Activated CD8-positive, alpha-beta memory T cell treated with anti-CD3 and anti-CD28 coated beads for 4 hours (primary cell): ENCODE measurements around the gene RAVER2.

Experiments
- DNase-seq, 2 donors: peaks; one replicate each; pipeline ENCODE4 v3.0.0-alpha.2; 2020; ENCODE audit warnings: low read depth in 2 of 2

RAVER2 gene

GRCh38 chr1:64877151-64877550, 132.3 kb downstream of the RAVER2 start:
- no peak for DNase-seq

DNA sequence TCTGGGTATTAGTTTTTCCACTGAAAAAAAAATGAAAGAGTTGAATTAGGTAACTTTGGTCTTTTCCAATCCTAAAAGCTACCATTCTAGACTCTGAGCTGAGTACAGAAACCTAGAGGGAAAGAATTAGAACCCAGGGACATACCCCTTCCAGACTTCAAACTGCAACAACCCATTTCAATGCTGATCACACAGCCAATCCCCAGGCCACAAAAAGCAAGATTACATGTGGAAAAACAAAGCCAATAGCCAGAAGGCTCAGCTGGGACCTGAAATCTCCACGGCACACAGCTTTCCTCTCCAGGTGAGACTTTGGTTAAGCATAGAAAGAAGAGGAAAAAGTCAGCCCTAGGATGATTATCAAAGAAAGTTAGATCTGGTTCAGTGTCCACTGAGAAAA, 132.7 kb downstream of the RAVER2 start:
- no peak for DNase-seq

- no peak for DNase-seq
Observed at GRCh38 chr1:64878090-64878489, 133.2 kb downstream of the RAVER2 start.

- no peak for DNase-seq
Observed at GRCh38 chr1:64878931-64879611, 134.2 kb downstream of the RAVER2 start.

DNA sequence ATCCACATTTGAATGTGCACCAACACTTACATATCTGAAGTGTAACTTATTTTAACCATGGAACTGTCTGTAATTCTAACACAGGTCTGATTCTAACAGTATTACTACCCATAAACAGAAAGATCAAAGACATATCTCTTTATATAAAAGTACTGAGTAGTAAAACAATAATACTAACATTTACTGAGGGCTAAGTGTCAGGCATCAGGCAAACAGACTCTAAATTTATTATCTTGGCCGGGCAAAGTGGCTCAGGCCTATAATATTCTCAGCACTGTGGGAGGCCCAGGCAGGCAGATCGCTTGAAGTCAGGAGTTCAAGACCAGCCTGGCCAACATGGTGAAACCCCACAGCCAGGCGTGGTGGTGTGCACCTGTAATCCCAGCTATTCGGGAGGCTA, 135.6 kb downstream of the RAVER2 start:
- DNase-seq, result no peak

- DNase-seq, result no peak
Observed at GRCh38 chr1:64881281-64881680, 136.4 kb downstream of the RAVER2 start.
